ENCODE results near the gene KCNE1.

Gene KCNE1

GRCh38 chr21:34534522-34534921 is 22.5 kb upstream of the KCNE1 start:
- Histone ChIP-seq H3K9me3 (ENCODE audit: control insufficient read depth in 1 of 2, low read length in 2 of 2) (no peaks in the 10 kb centered on the region), H3K4me3 (ENCODE audit: low read depth in 1 of 2, low read length in 2 of 2) (no peak overlapping the region), H3K36me3 (ENCODE audit: control insufficient read depth in 1 of 2, insufficient read depth in 2 of 2, low read length in 2 of 2) (no peaks in the 10 kb centered on the region), H3K4me1 (ENCODE audit: control insufficient read depth in 1 of 2, insufficient read depth in 2 of 2, low read length in 2 of 2) (no peaks in the 10 kb centered on the region), H3K27ac (ENCODE audit: low read length) (no peak overlapping the region), H3K27me3 (ENCODE audit: low read depth, low read length) (no peaks in the 10 kb centered on the region)

GRCh38 chr21:34533938-34534337 is 21.9 kb upstream of the KCNE1 start:
- Histone ChIP-seq H3K27ac (ENCODE audit: low read length) (no peak overlapping the region), H3K9me3 (ENCODE audit: control insufficient read depth in 1 of 2, low read length in 2 of 2) (no peaks in the 10 kb centered on the region), H3K27me3 (ENCODE audit: low read depth, low read length) (no peaks in the 10 kb centered on the region), H3K36me3 (ENCODE audit: control insufficient read depth in 1 of 2, insufficient read depth in 2 of 2, low read length in 2 of 2) (no peaks in the 10 kb centered on the region), H3K4me1 (ENCODE audit: control insufficient read depth in 1 of 2, insufficient read depth in 2 of 2, low read length in 2 of 2) (no peaks in the 10 kb centered on the region), H3K4me3 (ENCODE audit: low read depth in 1 of 2, low read length in 2 of 2) (no peak overlapping the region)

- Histone ChIP-seq H3K27ac (ENCODE audit: low read length) (no peak overlapping the region), H3K36me3 (ENCODE audit: control insufficient read depth in 1 of 2, insufficient read depth in 2 of 2, low read length in 2 of 2) (peaks cover 0 to 2% of the 10 kb centered on the region in 2 donors), H3K4me1 (ENCODE audit: control insufficient read depth in 1 of 2, insufficient read depth in 2 of 2, low read length in 2 of 2) (no peaks in the 10 kb centered on the region)
Observed at GRCh38 chr21:34531399-34531798, 19.4 kb upstream of the KCNE1 start.

GRCh38 chr21:34530261-34530660 is 18.3 kb upstream of the KCNE1 start:
- no peaks in the 10 kb centered on the region for H3K9me3 ChIP-seq (ENCODE audit: control insufficient read depth in 1 of 2, low read length in 2 of 2)
- no peaks in the 10 kb centered on the region for H3K4me1 ChIP-seq (ENCODE audit: control insufficient read depth in 1 of 2, insufficient read depth in 2 of 2, low read length in 2 of 2)
- H3K27ac ChIP-seq (ENCODE audit: low read length) = no peak overlapping the region
- H3K27me3 ChIP-seq (ENCODE audit: low read depth, low read length) = no peaks in the 10 kb centered on the region
- H3K4me3 ChIP-seq (ENCODE audit: low read depth in 1 of 2, low read length in 2 of 2) = no peak overlapping the region
- H3K36me3 ChIP-seq (ENCODE audit: control insufficient read depth in 1 of 2, insufficient read depth in 2 of 2, low read length in 2 of 2) = peaks cover 0 to 6% of the 10 kb centered on the region in 2 donors

More at GRCh38 chr21:34531399-34531798, 19.4 kb upstream of the KCNE1 start:
- Histone ChIP-seq H3K27me3 (ENCODE audit: low read depth, low read length) (no peaks in the 10 kb centered on the region), H3K9me3 (ENCODE audit: control insufficient read depth in 1 of 2, low read length in 2 of 2) (no peaks in the 10 kb centered on the region), H3K4me3 (ENCODE audit: low read depth in 1 of 2, low read length in 2 of 2) (no peak overlapping the region)

GRCh38 chr21:34528131-34528561 is 16.1 kb upstream of the KCNE1 start:
- peak overlapping the region; percentile 98 for H3K27ac ChIP-seq (ENCODE audit: low read length)
- no peaks in the 10 kb centered on the region for H3K27me3 ChIP-seq (ENCODE audit: low read depth, low read length)
- H3K36me3 ChIP-seq (ENCODE audit: control insufficient read depth in 1 of 2, insufficient read depth in 2 of 2, low read length in 2 of 2) = peaks cover 3 to 6% of the 10 kb centered on the region in 2 donors
- no peaks in the 10 kb centered on the region for H3K9me3 ChIP-seq (ENCODE audit: control insufficient read depth in 1 of 2, low read length in 2 of 2)
- no peak overlapping the region for H3K4me3 ChIP-seq (ENCODE audit: low read depth in 1 of 2, low read length in 2 of 2)
- peaks cover 1 to 6% of the 10 kb centered on the region in 2 donors for H3K4me1 ChIP-seq (ENCODE audit: control insufficient read depth in 1 of 2, insufficient read depth in 2 of 2, low read length in 2 of 2)

GRCh38 chr21:34526618-34527290 is 14.7 kb upstream of the KCNE1 start:
- no peaks in the 10 kb centered on the region for H3K27me3 ChIP-seq (ENCODE audit: low read depth, low read length)
- peaks cover 11 to 15% of the 10 kb centered on the region in 2 donors for H3K36me3 ChIP-seq (ENCODE audit: control insufficient read depth in 1 of 2, insufficient read depth in 2 of 2, low read length in 2 of 2)
- H3K9me3 ChIP-seq (ENCODE audit: control insufficient read depth in 1 of 2, low read length in 2 of 2) = no peaks in the 10 kb centered on the region
- H3K4me1 ChIP-seq (ENCODE audit: control insufficient read depth in 1 of 2, insufficient read depth in 2 of 2, low read length in 2 of 2) = peaks cover 12 to 13% of the 10 kb centered on the region in 2 donors
- H3K4me3 ChIP-seq (ENCODE audit: low read depth in 1 of 2, low read length in 2 of 2) = peak overlapping the region; percentile 61 to 82
- peak overlapping the region; percentile 98 for H3K27ac ChIP-seq (ENCODE audit: low read length)

GRCh38 chr21:34526241-34526617 is 14.2 kb upstream of the KCNE1 start:
- H3K4me3 ChIP-seq (ENCODE audit: low read depth in 1 of 2, low read length in 2 of 2) = peak overlapping the region; percentile 61 to 82
- H3K9me3 ChIP-seq (ENCODE audit: control insufficient read depth in 1 of 2, low read length in 2 of 2) = no peaks in the 10 kb centered on the region
- no peaks in the 10 kb centered on the region for H3K27me3 ChIP-seq (ENCODE audit: low read depth, low read length)
- peaks cover 14 to 15% of the 10 kb centered on the region in 2 donors for H3K4me1 ChIP-seq (ENCODE audit: control insufficient read depth in 1 of 2, insufficient read depth in 2 of 2, low read length in 2 of 2)
- peak overlapping the region; percentile 98 for H3K27ac ChIP-seq (ENCODE audit: low read length)
- H3K36me3 ChIP-seq (ENCODE audit: control insufficient read depth in 1 of 2, insufficient read depth in 2 of 2, low read length in 2 of 2) = peaks cover 13 to 20% of the 10 kb centered on the region in 2 donors

GRCh38 chr21:34524646-34525601 is 12.9 kb upstream of the KCNE1 start:
- Histone ChIP-seq H3K4me3 (ENCODE audit: low read depth in 1 of 2, low read length in 2 of 2) (peak overlapping the region; percentile 61 to 82), H3K4me1 (ENCODE audit: control insufficient read depth in 1 of 2, insufficient read depth in 2 of 2, low read length in 2 of 2) (peaks cover 14 to 15% of the 10 kb centered on the region in 2 donors), H3K9me3 (ENCODE audit: control insufficient read depth in 1 of 2, low read length in 2 of 2) (no peaks in the 10 kb centered on the region), H3K36me3 (ENCODE audit: control insufficient read depth in 1 of 2, insufficient read depth in 2 of 2, low read length in 2 of 2) (peaks cover 20 to 34% of the 10 kb centered on the region in 2 donors), H3K27me3 (ENCODE audit: low read depth, low read length) (no peaks in the 10 kb centered on the region), H3K27ac (ENCODE audit: low read length) (peak overlapping the region; percentile 98)

GRCh38 chr21:34523019-34523555 is 11.1 kb upstream of the KCNE1 start:
- Histone ChIP-seq H3K4me1 (ENCODE audit: control insufficient read depth in 1 of 2, insufficient read depth in 2 of 2, low read length in 2 of 2) (peaks cover 14 to 15% of the 10 kb centered on the region in 2 donors), H3K27ac (ENCODE audit: low read length) (peak overlapping the region; percentile 79), H3K4me3 (ENCODE audit: low read depth in 1 of 2, low read length in 2 of 2) (peak overlapping the region; percentile 25 to 30), H3K36me3 (ENCODE audit: control insufficient read depth in 1 of 2, insufficient read depth in 2 of 2, low read length in 2 of 2) (peaks cover 31 to 45% of the 10 kb centered on the region in 2 donors), H3K27me3 (ENCODE audit: low read depth, low read length) (no peaks in the 10 kb centered on the region), H3K9me3 (ENCODE audit: control insufficient read depth in 1 of 2, low read length in 2 of 2) (no peaks in the 10 kb centered on the region)

GRCh38 chr21:34522284-34522683 is 10.3 kb upstream of the KCNE1 start:
- H3K27me3 ChIP-seq (ENCODE audit: low read depth, low read length) = no peaks in the 10 kb centered on the region
- H3K27ac ChIP-seq (ENCODE audit: low read length) = peak overlapping the region; percentile 74
- H3K4me1 ChIP-seq (ENCODE audit: control insufficient read depth in 1 of 2, insufficient read depth in 2 of 2, low read length in 2 of 2) = peaks cover 14 to 15% of the 10 kb centered on the region in 2 donors

GRCh38 chr21:34521561-34521960 is 9.6 kb upstream of the KCNE1 start:
- peaks cover 14 to 15% of the 10 kb centered on the region in 2 donors for H3K4me1 ChIP-seq (ENCODE audit: control insufficient read depth in 1 of 2, insufficient read depth in 2 of 2, low read length in 2 of 2)
- H3K27ac ChIP-seq (ENCODE audit: low read length) = peak overlapping the region; percentile 74
- peaks cover 40 to 54% of the 10 kb centered on the region in 2 donors for H3K36me3 ChIP-seq (ENCODE audit: control insufficient read depth in 1 of 2, insufficient read depth in 2 of 2, low read length in 2 of 2)
- no peaks in the 10 kb centered on the region for H3K9me3 ChIP-seq (ENCODE audit: control insufficient read depth in 1 of 2, low read length in 2 of 2)
- H3K27me3 ChIP-seq (ENCODE audit: low read depth, low read length) = no peaks in the 10 kb centered on the region
- no peak overlapping the region for H3K4me3 ChIP-seq (ENCODE audit: low read depth in 1 of 2, low read length in 2 of 2)

More at GRCh38 chr21:34522284-34522683, 10.3 kb upstream of the KCNE1 start:
- H3K4me3 ChIP-seq (ENCODE audit: low read depth in 1 of 2, low read length in 2 of 2) = no peak overlapping the region
- H3K36me3 ChIP-seq (ENCODE audit: control insufficient read depth in 1 of 2, insufficient read depth in 2 of 2, low read length in 2 of 2) = peaks cover 36 to 53% of the 10 kb centered on the region in 2 donors
- no peaks in the 10 kb centered on the region for H3K9me3 ChIP-seq (ENCODE audit: control insufficient read depth in 1 of 2, low read length in 2 of 2)

Data from muscle layer of duodenum (tissue), 2 donors.